Measurements from ENCODE around the gene TRIM7.

DNA sequence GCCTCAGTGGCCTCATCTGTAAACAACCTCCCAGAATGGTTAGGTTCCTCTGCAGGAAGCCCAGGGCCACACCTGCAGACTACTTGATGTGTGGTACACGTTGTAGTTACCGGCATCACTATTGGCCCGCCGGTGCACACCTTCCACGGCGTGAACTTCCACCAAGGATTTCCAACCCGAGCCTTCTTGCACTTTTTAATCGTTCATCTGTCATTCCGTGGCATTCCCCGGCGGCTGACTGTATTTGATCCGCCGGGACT, 12.7 kb upstream of the TRIM7 start:
- TF ChIP-seq POLR2AphosphoS5 (IDR thresholded peaks at IDR 0.05; ENCODE audit: low read depth, low read length) (no peak), POLR2A (IDR thresholded peaks at IDR 0.05; ENCODE audit: low read depth, low read length) (no peak)
